ENCODE measurements around the gene COX6B2. TPM values are rescaled to one million over a fixed set of nuclear protein-coding genes. Genes with fewer than 3 reads are reported as not detected.

The COX6B2 gene
- total and polyA plus RNA-seq, 2 of the 8 experiments (the other 6 are each of a cell fraction or from before 2014, with no cell fraction given) = 4.9 to 6.4 TPM

DNA sequence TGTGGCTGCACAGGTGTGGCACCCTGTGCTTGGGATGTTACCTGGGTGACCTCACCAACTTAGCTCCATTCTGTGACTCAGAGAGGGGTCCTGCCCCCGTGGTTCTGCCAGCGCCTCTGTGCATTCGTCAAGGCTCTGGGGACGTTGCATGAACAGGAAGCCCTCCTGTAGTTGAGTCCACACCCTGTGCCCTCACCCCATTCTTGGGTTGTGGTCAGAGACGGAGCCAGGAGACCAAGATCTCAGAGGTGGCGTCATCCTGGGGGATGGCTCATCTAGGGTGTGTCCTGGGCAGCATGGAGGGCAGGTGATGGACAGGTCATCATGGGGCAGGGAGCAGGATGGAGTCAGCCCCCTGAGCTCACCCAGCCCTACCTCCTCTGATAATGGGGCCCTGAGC lies 2.5 kb downstream of the COX6B2 start:
- peaks cover 11 to 44% (median 26%) of the 10 kb centered on the region in 4 experiments for H3K4me1 ChIP-seq (replicated peaks in 1 of 4; ENCODE audit: control insufficient read depth in 3 of 4, insufficient read depth in 4 of 4, low read length in 3 of 4)
- H3K79me1 ChIP-seq (ENCODE audit: low read depth, low read length) = no peaks in the 10 kb centered on the region
- H3K27ac ChIP-seq (ENCODE audit: low read depth, low read length) = no peak overlapping the region
- H3K9me3 ChIP-seq (ENCODE audit: insufficient read depth in 2 of 2, low read depth in 1 of 2, low read length in 1 of 2) = no peaks in the 10 kb centered on the region
- H4K91ac ChIP-seq (replicated peaks; ENCODE audit: insufficient read length, low read length) = peak overlapping the region; percentile 46
- H3K4me3 ChIP-seq (ENCODE audit: extremely low read depth in 1 of 4, insufficient read depth in 2 of 4, low read depth in 3 of 4, low read length in 4 of 4) = no peak overlapping the region
- CTCF ChIA-PET (ENCODE audit: partially characterized antibody) = interaction anchor here (0.9 to 1.6 kb wide), 7 partner anchors 8 to 66 kb away, joined by 3 to 7 read pairs (median 3); partner anchors contain the start of gene KMT5C
- H3K4me2 ChIP-seq (ENCODE audit: insufficient read depth in 1 of 2, low read depth in 2 of 2, low read length in 2 of 2) = no peak overlapping the region
- peaks cover 17 to 47% (median 39%) of the 10 kb centered on the region in 4 experiments for H3K27me3 ChIP-seq (replicated peaks in 1 of 4; ENCODE audit: control insufficient read depth in 3 of 4, extremely low read depth in 1 of 4, insufficient read depth in 3 of 4, low read length in 3 of 4)
- peaks cover 0 to 18% (median 1%) of the 10 kb centered on the region in 4 experiments; a peak in 2 of 8 replicates for H3K36me3 ChIP-seq (ENCODE audit: control insufficient read depth in 2 of 4, insufficient read depth in 4 of 4, low read length in 3 of 4)
- peak overlapping the region; percentile 80 for H4K8ac ChIP-seq (ENCODE audit: extremely low read depth, insufficient read depth, low read length)
- peak overlapping the region; percentile 61; the same call in 1 of the 2 replicates for H2BK15ac ChIP-seq (ENCODE audit: low read length)
- H4K5ac ChIP-seq (ENCODE audit: insufficient read length, low read depth, low read length) = no peak overlapping the region
- no peak overlapping the region for H3K4ac ChIP-seq (replicated peaks; ENCODE audit: insufficient read length, low read depth, low read length)
- no peak overlapping the region for H3K23ac ChIP-seq (ENCODE audit: insufficient read length)
- FAIRE-seq = no peak
- peak overlapping the region; percentile 38 for H3K18ac ChIP-seq (ENCODE audit: extremely low read depth, low read length)
- peaks cover 0 to 10% of the 10 kb centered on the region in 2 experiments for H4K20me1 ChIP-seq (replicated peaks in 1 of 2; ENCODE audit: control insufficient read depth in 1 of 2, insufficient read depth in 2 of 2, low read length in 2 of 2)
- H2AFZ ChIP-seq (ENCODE audit: low read length) = no peak overlapping the region
- no peak overlapping the region for H2BK120ac ChIP-seq (replicated peaks; ENCODE audit: low read depth, low read length)
- peak overlapping the region; percentile 68; the same call in 1 of the 2 replicates for H2BK12ac ChIP-seq (ENCODE audit: low read depth, low read length)
- H3K9ac ChIP-seq (replicated peaks in 1 of 4; ENCODE audit: extremely low read depth in 1 of 4, low read depth in 3 of 4, low read length in 3 of 4) = no peak overlapping the region
- no peak overlapping the region for H2BK5ac ChIP-seq (ENCODE audit: low read depth, low read length)
- 0 out of 2 replicates have a peak overlapping the region, but pooled peaks have one; percentile 15 for H2AK5ac ChIP-seq (ENCODE audit: low read depth, low read length)
- H3K79me2 ChIP-seq (ENCODE audit: control insufficient read depth in 1 of 2, insufficient read depth in 2 of 2, low read length in 2 of 2) = no peaks in the 10 kb centered on the region
- H3K23me2 ChIP-seq (ENCODE audit: low read depth, low read length) = peaks cover 12% of the 10 kb centered on the region; the same call in 1 of the 2 replicates
- 88% methylated on average over 5 of the region's 6 CpGs; no CpG with 5 or more reads in 1 of the 2 experiments for WGBS, 2 experiments (ENCODE audit: extremely low coverage in 1 of 2, insufficient coverage in 1 of 2, insufficient read length in 1 of 2, insufficient replicate concordance in 2 of 2, low coverage in 1 of 2, low lambda C conversion rate in 2 of 2, missing lambda C conversion rate in 1 of 2)
- POLR2A ChIA-PET (ENCODE audit: partially characterized antibody) = interaction anchor here (1.0 to 7.9 kb wide), 8 partner anchors 9 to 55 kb away, joined by 3 to 58 read pairs (median 6); partner anchors contain the start of genes GARIN5B, IL11 and KMT5C
- no peak for DNase-seq (ENCODE audit: low read depth in 1 of 2, low spot score in 2 of 2)
- peak overlapping the region; percentile 29 for H3K14ac ChIP-seq (ENCODE audit: insufficient read length)
- H3K56ac ChIP-seq (replicated peaks; ENCODE audit: insufficient read length, low read depth, low read length) = no peak overlapping the region
- H2BK20ac ChIP-seq (ENCODE audit: low read length) = 0 out of 2 replicates have a peak overlapping the region, but pooled peaks have one; percentile 90
- TF ChIP-seq KDM4A (IDR thresholded peaks at IDR 0.05; ENCODE audit: low read depth, low read length, severe bottlenecking) (no peak), MAFK (IDR thresholded peaks at IDR 0.05; ENCODE audit: low read depth, low read length) (no peak), SIRT6 (IDR thresholded peaks at IDR 0.05; ENCODE audit: low read length) (no peak), SP2 (IDR thresholded peaks at IDR 0.05; ENCODE audit: low read length) (no peak), SRF (IDR thresholded peaks at IDR 0.05; ENCODE audit: low read depth, low read length) (no peak), SIX5 (IDR thresholded peaks at IDR 0.05; ENCODE audit: low read depth, low read length) (no peak), CTCF (IDR thresholded peaks at IDR 0.05; ENCODE audit: control extremely low read depth in 1 of 3, insufficient read depth in 1 of 3, low read depth in 1 of 3, low read length in 3 of 3) (no peak)

All from H1 (cell line).